HG03175 (cell line): ENCODE data around the gene ZMIZ1.

ENCODE experiments used
- ATAC-seq: cut with Tn5 transposase; IDR thresholded peaks from one replicate; pipeline ENCODE4 v1.9.1; 2021; ENCODE audit warnings: mild to moderate bottlenecking, moderate library complexity; ENCODE audit not compliant: unreplicated experiment

The ZMIZ1 gene

DNA sequence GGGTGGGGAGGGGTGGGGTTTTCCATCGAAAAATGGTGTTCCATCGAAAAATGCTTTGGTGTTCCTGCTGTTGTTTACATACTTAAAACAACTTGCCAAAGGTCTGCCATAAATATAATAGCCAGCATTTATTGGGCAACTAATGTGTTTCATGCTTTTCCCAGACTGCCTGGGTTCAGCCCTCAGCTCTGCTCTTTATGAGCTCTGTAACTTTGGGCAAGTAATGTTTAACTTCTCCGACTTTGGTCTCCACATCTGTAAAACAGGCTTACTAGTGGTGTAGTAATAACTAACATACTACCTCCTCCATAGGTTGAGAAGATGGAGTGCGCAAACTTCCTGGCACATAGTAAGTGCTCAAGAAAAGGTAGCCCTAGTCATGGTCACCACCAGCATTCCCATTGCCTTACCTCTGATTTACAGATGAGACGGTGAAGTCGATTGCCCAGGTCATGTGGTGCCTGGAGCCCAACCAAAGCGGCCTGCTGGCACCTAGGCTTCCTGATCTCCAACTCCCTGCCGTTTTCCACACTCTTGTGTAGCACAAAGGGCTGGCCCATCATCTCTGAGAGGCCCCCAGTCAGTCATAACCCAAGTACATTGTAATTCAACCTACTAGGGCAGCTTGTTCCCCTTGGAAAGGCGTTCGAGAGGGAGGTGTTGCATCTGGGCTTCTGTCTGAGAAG, 8.9 kb downstream of the ZMIZ1 start:
- no peak for ATAC-seq

DNA sequence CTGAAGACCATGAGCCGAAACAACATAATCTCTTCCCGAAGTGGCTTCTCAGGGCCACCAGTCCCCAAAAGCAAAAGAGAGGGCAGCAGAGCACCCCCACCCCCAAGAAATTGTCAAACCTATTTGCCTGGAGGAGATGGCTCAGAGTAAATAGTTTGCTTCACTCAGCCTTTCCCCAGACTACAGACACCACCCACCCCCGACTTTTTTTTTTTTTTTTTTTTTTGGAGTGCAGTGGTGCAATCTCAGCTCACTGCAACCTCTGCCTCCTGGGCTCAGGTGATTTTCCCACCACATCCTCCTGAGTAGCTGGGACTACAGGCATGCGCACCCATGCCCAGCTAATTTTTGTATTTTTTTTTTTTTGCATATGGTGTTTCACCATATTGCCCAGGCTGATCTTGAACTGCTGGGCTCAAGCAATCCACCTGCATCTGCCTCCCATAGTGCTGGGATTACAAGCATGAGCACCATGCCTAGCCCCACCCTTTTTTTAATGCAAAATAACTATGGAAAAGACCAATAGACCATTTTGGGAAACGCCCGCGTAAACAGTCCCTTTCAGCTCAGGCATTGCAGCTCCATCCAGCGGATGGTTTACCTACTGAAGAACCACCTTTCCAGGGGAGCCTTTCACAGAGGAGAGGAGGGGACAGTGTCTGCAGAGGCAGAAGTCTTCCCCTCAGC, 9.7 kb downstream of the ZMIZ1 start:
- ATAC-seq: no peak

DNA sequence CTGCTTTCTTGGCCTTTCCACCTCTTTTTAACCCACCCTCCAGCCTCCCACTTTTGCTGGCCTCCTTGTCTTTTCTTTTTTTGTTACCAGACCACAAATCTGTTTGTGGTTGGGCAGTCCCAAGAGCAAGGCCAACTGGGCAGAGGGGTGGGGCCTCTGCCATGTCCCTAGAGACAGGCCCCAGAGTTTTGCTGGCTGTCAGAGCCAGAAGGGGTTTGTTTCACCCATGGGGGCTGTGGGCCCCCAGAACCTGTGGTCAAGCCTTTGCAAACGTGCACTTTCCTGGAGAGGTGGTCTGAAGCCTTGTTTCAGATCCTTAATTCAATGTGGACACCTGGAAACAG, 10.3 kb downstream of the ZMIZ1 start:
- no peak for ATAC-seq

GRCh38 chr10:79079490-79080355, 11.0 kb downstream of the ZMIZ1 start:
- no peak for ATAC-seq

DNA sequence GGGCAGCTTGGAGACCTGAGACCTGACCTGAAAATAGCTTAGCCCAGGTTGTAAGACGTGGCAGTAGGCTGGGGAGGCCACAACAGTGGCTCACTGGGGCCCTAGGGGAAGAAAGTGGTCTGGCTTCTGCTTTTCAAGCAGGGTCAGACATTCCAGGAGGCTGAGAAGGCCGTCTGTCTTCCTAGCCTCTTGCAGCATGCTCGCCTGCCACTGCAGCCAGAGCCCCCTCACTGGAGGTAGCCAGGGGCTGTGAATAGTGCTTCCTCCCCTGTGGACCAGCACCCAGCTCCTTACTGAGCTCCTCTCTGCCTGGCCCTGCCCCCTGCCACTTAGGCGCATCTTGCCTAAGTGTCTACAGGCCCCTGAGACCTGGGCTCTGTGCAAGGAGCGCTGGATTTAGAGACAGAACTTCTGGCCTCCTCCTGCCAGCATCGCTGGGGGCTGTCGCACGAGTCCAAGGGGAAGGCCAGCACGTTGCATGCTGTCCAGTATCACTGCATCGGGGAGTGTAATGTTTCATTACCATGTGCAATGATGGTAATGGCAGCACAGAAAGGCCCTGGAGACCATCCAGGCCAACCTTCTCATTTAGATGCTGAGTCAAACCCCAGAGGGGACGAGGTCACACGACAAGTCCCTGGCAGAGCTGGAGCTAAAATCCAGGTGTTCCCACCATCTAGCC, 12.7 kb downstream of the ZMIZ1 start:
- no peak for ATAC-seq

DNA sequence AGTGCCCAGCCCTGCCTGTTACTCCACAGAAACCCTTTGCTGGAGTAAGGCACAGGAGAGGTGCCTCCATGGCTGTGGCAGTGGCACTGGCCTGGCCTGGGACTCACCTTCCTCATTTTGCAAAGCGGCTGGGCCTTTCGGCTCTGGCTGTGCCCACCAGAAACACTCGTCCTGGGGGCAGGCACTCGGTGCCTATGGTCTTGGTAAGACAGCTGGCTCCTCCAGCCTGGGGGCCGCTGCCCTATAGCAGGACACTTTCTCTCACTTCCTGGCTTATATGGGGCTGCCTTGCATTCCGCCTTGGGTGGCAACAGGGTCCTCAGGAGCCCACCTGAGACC, 13.2 kb downstream of the ZMIZ1 start:
- no peak for ATAC-seq

DNA sequence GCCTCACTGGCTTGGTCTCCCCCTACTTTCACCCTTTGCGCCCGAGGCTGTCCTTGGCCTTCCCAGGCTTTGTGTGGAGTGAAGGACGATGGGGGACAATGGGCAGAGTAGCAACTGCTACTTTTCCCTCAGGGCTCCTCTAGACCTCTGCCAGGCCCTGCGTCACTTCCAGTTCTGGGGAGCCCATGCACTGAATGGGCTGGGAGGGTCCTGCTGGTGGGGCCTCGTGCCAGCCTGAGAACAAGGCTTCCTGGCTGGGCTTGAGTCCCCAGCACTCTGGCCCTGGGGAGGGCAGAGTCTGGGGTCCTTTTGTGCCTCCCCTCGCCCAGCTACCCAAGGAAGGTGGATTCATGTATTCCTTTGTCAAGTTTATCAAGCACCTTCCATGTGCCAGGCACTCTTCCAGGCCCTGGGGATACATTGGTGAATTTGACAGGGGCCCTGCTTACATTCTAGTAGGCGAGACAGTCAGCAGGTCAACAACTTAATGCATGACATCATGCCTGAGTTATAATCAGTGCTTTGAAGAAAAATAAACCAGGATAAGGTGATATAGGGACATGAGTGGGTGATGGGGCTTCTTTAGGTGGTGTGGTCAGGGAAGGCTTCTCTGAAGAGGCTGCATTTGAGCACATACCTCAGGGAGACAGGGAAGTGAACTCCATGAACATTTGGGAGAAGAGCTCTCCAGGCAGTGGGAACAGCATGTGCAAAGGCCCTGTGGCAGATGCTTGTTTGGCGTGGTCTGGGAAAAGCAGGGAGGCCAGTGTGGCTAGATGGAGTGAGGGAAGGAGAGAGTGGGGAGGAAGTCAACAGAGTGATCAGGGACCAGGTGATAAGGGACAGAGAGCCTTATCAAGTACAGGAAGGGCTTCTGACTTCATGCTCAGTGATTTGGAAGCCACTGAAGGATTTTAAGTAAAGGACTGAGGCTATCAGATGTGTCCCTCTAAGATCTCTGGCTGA, 14.1 kb downstream of the ZMIZ1 start:
- no peak for ATAC-seq

GRCh38 chr10:79084012-79084971, 15.5 kb downstream of the ZMIZ1 start:
- peak; percentile 41 for ATAC-seq

- peak; percentile 58 for ATAC-seq
Observed at GRCh38 chr10:79084972-79085597, 16.3 kb downstream of the ZMIZ1 start.

DNA sequence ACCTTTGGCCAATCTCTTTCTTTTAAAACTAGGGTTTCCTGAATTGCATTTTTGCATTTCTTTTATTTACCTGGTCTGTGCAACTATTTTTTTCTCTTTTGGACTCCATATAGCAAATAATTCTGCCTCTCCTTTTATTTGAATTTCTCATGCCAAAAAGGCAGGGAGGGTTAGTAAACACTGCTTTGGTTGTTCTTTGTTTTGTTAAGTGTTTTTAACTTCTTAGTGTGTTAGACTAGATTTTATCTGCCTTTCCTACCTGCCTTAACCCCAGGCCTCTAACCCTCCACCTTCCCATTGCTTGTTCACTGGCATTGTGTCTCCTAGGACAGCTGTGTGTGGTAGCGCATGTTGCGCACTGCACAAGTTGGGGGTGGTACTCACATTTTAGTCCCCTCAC, 18.1 kb downstream of the ZMIZ1 start:
- no peak for ATAC-seq

- no peak for ATAC-seq
Observed at GRCh38 chr10:79087721-79088120, 19.0 kb downstream of the ZMIZ1 start.

GRCh38 chr10:79088176-79088575, 19.4 kb downstream of the ZMIZ1 start:
- ATAC-seq: no peak

DNA sequence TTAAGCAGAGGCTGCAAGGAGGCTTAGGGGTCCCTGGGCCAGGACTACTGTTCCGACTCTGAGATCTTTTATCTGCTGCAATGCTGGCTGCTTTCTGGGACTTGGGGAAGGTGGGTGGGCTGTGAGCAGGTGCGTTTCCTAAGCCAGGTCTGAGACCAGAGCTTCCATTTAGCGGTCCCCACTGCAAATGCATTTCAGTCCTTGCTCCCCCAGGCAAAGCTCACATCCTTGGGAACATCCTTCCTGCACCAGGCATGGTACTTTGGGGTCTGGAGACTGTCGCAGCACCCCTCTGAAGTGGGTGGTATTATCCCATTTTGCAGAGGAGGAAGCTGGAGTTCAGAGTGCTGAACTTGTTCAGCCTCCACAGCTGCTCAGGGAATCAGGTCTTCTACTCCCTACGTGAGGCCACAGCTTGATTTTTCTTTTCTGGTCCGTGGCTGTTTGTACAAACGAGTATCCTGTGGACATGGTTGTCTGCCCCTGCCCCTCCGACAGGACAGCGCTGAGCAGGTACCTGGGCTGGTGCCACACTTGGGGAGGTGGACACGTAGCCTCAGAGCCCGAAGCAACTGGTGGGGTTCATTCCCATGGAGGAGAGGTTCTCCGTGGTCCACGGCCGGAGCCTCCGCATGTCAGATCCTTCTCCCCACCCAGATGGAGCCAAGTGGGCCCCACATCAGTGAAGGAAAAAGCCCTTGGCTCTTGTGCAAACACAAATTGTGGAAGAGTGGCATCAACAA, 20.0 kb downstream of the ZMIZ1 start:
- no peak for ATAC-seq

GRCh38 chr10:79089632-79090031, 20.9 kb downstream of the ZMIZ1 start:
- no peak for ATAC-seq

- no peak for ATAC-seq
Observed at GRCh38 chr10:79090134-79090803, 21.5 kb downstream of the ZMIZ1 start.

DNA sequence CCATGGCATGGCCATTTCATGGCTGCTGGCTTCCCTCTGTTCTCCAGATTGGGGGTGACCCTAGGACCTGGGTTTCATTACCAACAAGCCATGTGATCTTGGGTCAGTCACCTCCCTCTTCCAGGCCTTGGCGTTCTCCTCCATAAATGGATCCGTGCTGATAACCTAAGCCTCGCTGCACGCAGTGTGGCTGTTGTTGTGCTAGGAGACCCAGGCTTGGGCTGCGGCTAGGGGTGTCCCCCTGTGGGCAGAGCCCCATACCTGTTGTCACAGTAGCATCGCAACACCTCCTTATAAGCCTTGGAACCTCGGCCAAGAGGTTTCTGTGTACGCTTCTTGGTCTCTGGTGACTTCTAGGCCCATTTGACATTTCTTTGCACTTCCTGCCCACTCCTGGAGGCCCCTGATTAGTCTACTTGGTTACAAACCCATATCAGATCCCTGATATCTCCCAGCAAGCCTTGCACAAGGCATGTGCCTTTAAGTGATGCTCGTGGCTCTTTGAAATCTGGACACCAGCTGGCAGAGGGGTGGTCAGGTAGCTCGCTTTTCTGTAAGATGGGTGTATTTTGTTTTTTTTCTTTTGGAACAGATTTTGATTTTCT, 23.6 kb downstream of the ZMIZ1 start:
- no peak for ATAC-seq
